ENCODE results near the gene APOL1. TPM values are rescaled to one million over a fixed set of nuclear protein-coding genes. Genes with fewer than 3 reads are reported as not detected.

Gene APOL1
- polyA plus RNA-seq, 1 donor from 2014 or later: not detected

DNA sequence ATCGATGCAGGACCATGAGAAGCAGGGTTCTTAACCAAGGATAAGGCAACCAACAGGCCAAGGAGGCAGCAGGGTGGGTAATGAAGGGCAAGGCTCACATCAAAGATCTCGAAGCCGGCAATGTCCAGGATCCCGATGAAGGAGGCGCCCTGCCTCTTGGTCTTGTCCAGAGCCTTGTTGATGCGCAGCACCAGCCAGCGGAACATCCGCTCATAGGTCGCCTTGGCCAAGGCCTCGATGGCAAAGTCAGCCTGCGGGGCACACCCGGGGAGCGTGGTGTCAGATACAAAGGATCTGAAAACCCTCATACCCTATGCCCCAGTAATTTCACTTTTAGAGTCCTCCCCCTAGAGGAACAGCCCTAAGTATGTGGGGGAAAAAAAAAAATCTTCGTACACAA, 63.5 kb downstream of the APOL1 start:
- H4K20me1 ChIP-seq (ENCODE audit: insufficient read depth): no peaks in the 10 kb centered on the region
- no peaks in the 10 kb centered on the region for H3K36me3 ChIP-seq (ENCODE audit: insufficient read depth, low read length)
- H3K4me3 ChIP-seq (ENCODE audit: low read length): no peak overlapping the region
- H3K27ac ChIP-seq (ENCODE audit: low read length): no peak overlapping the region
- no peak overlapping the region for H3K4me2 ChIP-seq (ENCODE audit: low read length)
- no peak overlapping the region for H3K9ac ChIP-seq (ENCODE audit: low read length)
- TF ChIP-seq TAF1 (IDR thresholded peaks at IDR 0.05; ENCODE audit: low read depth) (no peak), SMC3 (conservative IDR thresholded peaks at IDR 0.05; ENCODE audit: poor library complexity) (no peak), RAD21 (conservative IDR thresholded peaks at IDR 0.05) (no peak), POLR2AphosphoS5 (IDR thresholded peaks at IDR 0.05) (no peak), EP300 (conservative IDR thresholded peaks at IDR 0.05; ENCODE audit: poor library complexity, severe bottlenecking) (no peak), EZH2 (IDR thresholded peaks at IDR 0.05; ENCODE audit: borderline replicate concordance, insufficient read depth, low read length, poor library complexity, severe bottlenecking) (no peak)
- H3K9me3 ChIP-seq (ENCODE audit: low read length): no peaks in the 10 kb centered on the region
- H3K27me3 ChIP-seq (ENCODE audit: insufficient read depth, low read depth, low read length): no peaks in the 10 kb centered on the region
- no peaks in the 10 kb centered on the region for H3K9me2 ChIP-seq (ENCODE audit: insufficient read depth, low read length)
- no peak overlapping the region for H2AFZ ChIP-seq (ENCODE audit: low read depth, low read length)
- no peaks in the 10 kb centered on the region for H3K79me2 ChIP-seq (replicated peaks; ENCODE audit: insufficient read depth, low read length)
- no peaks in the 10 kb centered on the region for H3F3A ChIP-seq (ENCODE audit: insufficient read depth, low read length, poor library complexity, severe bottlenecking)

Small RNA genes lying within 50 kb of the gene (small RNA-seq; reads per million reads assigned to genes)
- 0 to 0.66 (median 0) reads per million in 3 experiments for gene MIR6819

Other genes starting within 250 kb of the APOL1 start
- gene RBFOX2, start 224.3 kb upstream of the APOL1 start, polyA plus RNA-seq: 529 and 585 TPM in 2 replicates
- gene APOL3, start 92.4 kb upstream of the APOL1 start, polyA plus RNA-seq: not detected in 2 replicates
- gene APOL4, start 51.3 kb upstream of the APOL1 start, polyA plus RNA-seq: not detected in 2 replicates
- gene APOL2, start 13.6 kb upstream of the APOL1 start, polyA plus RNA-seq: not detected in 2 replicates
- 7.1 and 8.1 TPM in 2 replicates for gene MYH9, start 134.8 kb downstream of the APOL1 start, polyA plus RNA-seq
- 26.2 and 44.3 TPM in 2 replicates for gene TXN2, start 228.5 kb downstream of the APOL1 start, polyA plus RNA-seq